SHP77 (cell line): Measurements from ENCODE around the gene RAB1A.

ENCODE experiments used
- DNase-seq, 2 experiments: peaks; one replicate each; lab custom pipeline; 2025; lab: John Stamatoyannopoulos, UW

Gene RAB1A

GRCh38 chr2:65092791-65093190 lies 37.1 kb downstream of the RAB1A start:
- DNase-seq = no peak

- DNase-seq = no peak
These were observed 44.8 kb downstream of the RAB1A start for GRCh38 chr2:65085148-65085547.

GRCh38 chr2:65081232-65081685 lies 48.6 kb downstream of the RAB1A start:
- no peak for DNase-seq

- DNase-seq = no peak
These were observed 50.9 kb downstream of the RAB1A start for GRCh38 chr2:65079017-65079416.

- no peak for DNase-seq
These were observed 52.0 kb downstream of the RAB1A start for GRCh38 chr2:65077898-65078297.

GRCh38 chr2:65076345-65076710 lies 53.6 kb downstream of the RAB1A start:
- DNase-seq = no peak

- no peak for DNase-seq
These were observed 54.1 kb downstream of the RAB1A start for GRCh38 chr2:65075605-65076344.

- no peak for DNase-seq
These were observed 54.7 kb downstream of the RAB1A start for GRCh38 chr2:65075176-65075575.

GRCh38 chr2:65073879-65074565 lies 55.9 kb downstream of the RAB1A start:
- DNase-seq = no peak

- DNase-seq = no peak
These were observed 57.5 kb downstream of the RAB1A start for GRCh38 chr2:65072181-65072970.

GRCh38 chr2:65071499-65072180 lies 58.3 kb downstream of the RAB1A start:
- DNase-seq = no peak

- no peak for DNase-seq
These were observed 59.0 kb downstream of the RAB1A start for GRCh38 chr2:65070856-65071255.

GRCh38 chr2:65070172-65070830 lies 59.6 kb downstream of the RAB1A start:
- no peak for DNase-seq

- no peak for DNase-seq
These were observed 60.5 kb downstream of the RAB1A start for GRCh38 chr2:65069439-65069824.

- DNase-seq = no peak
These were observed 61.9 kb downstream of the RAB1A start for GRCh38 chr2:65067806-65068553.

- DNase-seq = peak; percentile 13 to 33
These were observed 65.0 kb downstream of the RAB1A start for GRCh38 chr2:65064728-65065552.

- DNase-seq = no peak
These were observed 66.8 kb downstream of the RAB1A start for GRCh38 chr2:65062843-65063825.

GRCh38 chr2:65061910-65062339 lies 68.0 kb downstream of the RAB1A start:
- DNase-seq = no peak
